ENCODE measurements around the gene FER1L5. TPM values are rescaled to one million over a fixed set of nuclear protein-coding genes. Genes with fewer than 3 reads are reported as not detected.

FER1L5 gene
- total RNA-seq, 1 donor from 2014 or later = 0.52 TPM

DNA sequence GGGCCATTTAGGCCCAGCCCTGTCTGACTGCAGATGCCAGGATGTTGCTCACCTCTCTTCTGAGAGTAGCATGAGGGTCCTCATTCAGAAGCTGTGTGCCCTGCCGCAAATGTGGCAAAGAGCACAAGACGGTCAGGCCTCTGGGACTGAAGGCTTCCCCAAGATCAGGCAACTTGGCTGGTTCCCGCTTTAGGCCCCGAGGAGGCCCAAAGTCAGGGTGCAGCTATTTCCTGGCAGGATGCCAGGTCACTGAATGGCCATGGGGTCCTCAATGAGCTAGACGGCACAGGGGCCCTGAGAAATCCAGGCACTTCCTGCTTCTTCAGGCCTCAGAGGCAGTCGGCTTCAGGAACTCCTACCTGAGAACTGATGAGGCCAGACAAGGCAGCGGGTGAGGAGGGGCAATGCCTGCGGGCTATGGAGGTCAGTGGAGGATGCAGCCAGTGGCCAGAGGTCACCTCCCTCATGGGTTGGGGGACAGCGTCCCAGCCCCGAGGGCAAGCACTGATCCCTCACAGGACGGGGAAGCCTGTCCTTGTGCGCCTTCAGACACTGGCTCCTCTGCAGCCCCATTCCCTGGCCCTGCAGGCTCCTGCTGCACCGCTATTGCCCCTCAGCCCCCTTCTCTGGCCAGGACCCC lies 52.4 kb downstream of the FER1L5 start:
- H3K4me3 ChIP-seq (ENCODE audit: low read length in 3 of 3) = no peak overlapping the region
- peaks cover 0 to 8% (median 0%) of the 10 kb centered on the region in 3 donors for H3K36me3 ChIP-seq (ENCODE audit: control insufficient read depth in 3 of 3, insufficient read depth in 3 of 3, low read length in 3 of 3)
- H3K27me3 ChIP-seq (ENCODE audit: control insufficient read depth in 3 of 3, insufficient read depth in 3 of 3, low read length in 3 of 3) = no peaks in the 10 kb centered on the region
- H3K27ac ChIP-seq (ENCODE audit: low read depth, low read length) = no peak overlapping the region
- H3K4me1 ChIP-seq (ENCODE audit: control insufficient read depth in 3 of 3, insufficient read depth in 3 of 3, low read length in 3 of 3) = no peaks in the 10 kb centered on the region
- no peak overlapping the region for H3K9ac ChIP-seq (ENCODE audit: low read depth in 1 of 3, low read length in 3 of 3)
- no peaks in the 10 kb centered on the region for H3K9me3 ChIP-seq (ENCODE audit: control insufficient read depth in 3 of 3, low read length in 3 of 3)

GRCh38 chr2:96695602-96696001 lies 53.0 kb downstream of the FER1L5 start:
- Histone ChIP-seq H3K27ac (ENCODE audit: low read depth, low read length) (no peak overlapping the region), H3K4me1 (ENCODE audit: control insufficient read depth in 3 of 3, insufficient read depth in 3 of 3, low read length in 3 of 3) (no peaks in the 10 kb centered on the region), H3K36me3 (ENCODE audit: control insufficient read depth in 3 of 3, insufficient read depth in 3 of 3, low read length in 3 of 3) (peaks cover 5 to 8% (median 5%) of the 10 kb centered on the region in 3 donors), H3K9ac (ENCODE audit: low read depth in 1 of 3, low read length in 3 of 3) (no peak overlapping the region), H3K27me3 (ENCODE audit: control insufficient read depth in 3 of 3, insufficient read depth in 3 of 3, low read length in 3 of 3) (no peaks in the 10 kb centered on the region), H3K9me3 (ENCODE audit: control insufficient read depth in 3 of 3, low read length in 3 of 3) (no peaks in the 10 kb centered on the region), H3K4me3 (ENCODE audit: low read length in 3 of 3) (no peak overlapping the region)

GRCh38 chr2:96697476-96697875 lies 54.9 kb downstream of the FER1L5 start:
- Histone ChIP-seq H3K9me3 (ENCODE audit: control insufficient read depth in 3 of 3, low read length in 3 of 3) (no peaks in the 10 kb centered on the region), H3K9ac (ENCODE audit: low read depth in 1 of 3, low read length in 3 of 3) (no peak overlapping the region), H3K4me1 (ENCODE audit: control insufficient read depth in 3 of 3, insufficient read depth in 3 of 3, low read length in 3 of 3) (no peaks in the 10 kb centered on the region), H3K27ac (ENCODE audit: low read depth, low read length) (no peak overlapping the region), H3K4me3 (ENCODE audit: low read length in 3 of 3) (no peak overlapping the region), H3K36me3 (ENCODE audit: control insufficient read depth in 3 of 3, insufficient read depth in 3 of 3, low read length in 3 of 3) (peaks cover 8 to 11% (median 8%) of the 10 kb centered on the region in 3 donors), H3K27me3 (ENCODE audit: control insufficient read depth in 3 of 3, insufficient read depth in 3 of 3, low read length in 3 of 3) (no peaks in the 10 kb centered on the region)

GRCh38 chr2:96698221-96698861 lies 55.8 kb downstream of the FER1L5 start:
- peaks cover 10 to 20% (median 15%) of the 10 kb centered on the region in 3 donors for H3K36me3 ChIP-seq (ENCODE audit: control insufficient read depth in 3 of 3, insufficient read depth in 3 of 3, low read length in 3 of 3)
- no peaks in the 10 kb centered on the region for H3K27me3 ChIP-seq (ENCODE audit: control insufficient read depth in 3 of 3, insufficient read depth in 3 of 3, low read length in 3 of 3)
- no peak overlapping the region for H3K4me3 ChIP-seq (ENCODE audit: low read length in 3 of 3)
- H3K27ac ChIP-seq (ENCODE audit: low read depth, low read length) = no peak overlapping the region
- H3K9ac ChIP-seq (ENCODE audit: low read depth in 1 of 3, low read length in 3 of 3) = no peak overlapping the region
- no peaks in the 10 kb centered on the region for H3K4me1 ChIP-seq (ENCODE audit: control insufficient read depth in 3 of 3, insufficient read depth in 3 of 3, low read length in 3 of 3)
- H3K9me3 ChIP-seq (ENCODE audit: control insufficient read depth in 3 of 3, low read length in 3 of 3) = no peaks in the 10 kb centered on the region

DNA sequence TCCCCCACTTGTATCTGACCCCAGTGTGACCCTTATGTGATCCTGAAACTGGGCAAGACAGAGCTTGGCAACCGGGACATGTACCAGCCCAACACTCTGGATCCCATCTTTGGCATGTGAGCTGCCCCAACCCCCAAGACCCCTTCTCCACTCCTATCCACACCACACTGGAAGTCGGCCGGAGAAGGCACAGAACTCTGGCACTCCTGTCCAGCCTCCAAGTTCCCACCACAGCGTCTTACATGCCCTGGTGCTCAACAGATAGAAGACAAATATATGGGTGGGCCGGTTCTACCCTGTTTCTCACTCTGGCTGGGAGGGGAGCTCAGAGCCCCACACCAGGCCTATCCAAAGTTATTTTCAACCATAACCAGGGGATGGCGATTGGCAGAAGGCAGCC lies 56.5 kb downstream of the FER1L5 start:
- no peaks in the 10 kb centered on the region for H3K27me3 ChIP-seq (ENCODE audit: control insufficient read depth in 3 of 3, insufficient read depth in 3 of 3, low read length in 3 of 3)
- no peaks in the 10 kb centered on the region for H3K4me1 ChIP-seq (ENCODE audit: control insufficient read depth in 3 of 3, insufficient read depth in 3 of 3, low read length in 3 of 3)
- no peak overlapping the region for H3K9ac ChIP-seq (ENCODE audit: low read depth in 1 of 3, low read length in 3 of 3)
- no peaks in the 10 kb centered on the region for H3K9me3 ChIP-seq (ENCODE audit: control insufficient read depth in 3 of 3, low read length in 3 of 3)
- no peak overlapping the region for H3K27ac ChIP-seq (ENCODE audit: low read depth, low read length)
- peaks cover 10 to 21% (median 16%) of the 10 kb centered on the region in 3 donors for H3K36me3 ChIP-seq (ENCODE audit: control insufficient read depth in 3 of 3, insufficient read depth in 3 of 3, low read length in 3 of 3)
- H3K4me3 ChIP-seq (ENCODE audit: low read length in 3 of 3) = no peak overlapping the region

DNA sequence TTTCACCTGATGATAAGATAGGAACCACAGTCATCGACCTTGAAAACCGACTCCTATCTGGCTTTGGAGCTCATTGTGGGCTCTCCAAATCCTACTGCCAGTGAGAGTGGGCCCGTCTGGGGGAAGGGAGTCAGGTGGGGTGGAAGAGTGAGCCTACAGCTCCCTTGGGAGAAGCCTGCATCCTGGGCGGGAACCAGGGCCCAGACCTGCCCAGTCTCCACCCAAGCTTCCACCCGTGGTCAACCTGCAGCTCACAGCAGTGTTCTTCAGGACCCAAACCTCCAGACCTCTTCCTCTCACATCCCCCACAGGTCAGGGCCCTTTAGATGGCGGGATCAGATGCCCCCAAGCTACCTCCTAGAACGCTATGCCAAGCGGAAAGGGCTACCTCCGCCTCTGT lies 57.1 kb downstream of the FER1L5 start:
- Histone ChIP-seq H3K27me3 (ENCODE audit: control insufficient read depth in 3 of 3, insufficient read depth in 3 of 3, low read length in 3 of 3) (no peaks in the 10 kb centered on the region), H3K27ac (ENCODE audit: low read depth, low read length) (no peak overlapping the region), H3K9ac (ENCODE audit: low read depth in 1 of 3, low read length in 3 of 3) (no peak overlapping the region), H3K4me3 (ENCODE audit: low read length in 3 of 3) (no peak overlapping the region), H3K4me1 (ENCODE audit: control insufficient read depth in 3 of 3, insufficient read depth in 3 of 3, low read length in 3 of 3) (no peaks in the 10 kb centered on the region), H3K36me3 (ENCODE audit: control insufficient read depth in 3 of 3, insufficient read depth in 3 of 3, low read length in 3 of 3) (peaks cover 10 to 26% (median 16%) of the 10 kb centered on the region in 3 donors), H3K9me3 (ENCODE audit: control insufficient read depth in 3 of 3, low read length in 3 of 3) (no peaks in the 10 kb centered on the region)

- H3K9ac ChIP-seq (ENCODE audit: low read depth in 1 of 3, low read length in 3 of 3) = no peak overlapping the region
- H3K9me3 ChIP-seq (ENCODE audit: control insufficient read depth in 3 of 3, low read length in 3 of 3) = no peaks in the 10 kb centered on the region
- H3K27ac ChIP-seq (ENCODE audit: low read depth, low read length) = no peak overlapping the region
- H3K4me3 ChIP-seq (ENCODE audit: low read length in 3 of 3) = no peak overlapping the region
- H3K4me1 ChIP-seq (ENCODE audit: control insufficient read depth in 3 of 3, insufficient read depth in 3 of 3, low read length in 3 of 3) = no peaks in the 10 kb centered on the region
- H3K36me3 ChIP-seq (ENCODE audit: control insufficient read depth in 3 of 3, insufficient read depth in 3 of 3, low read length in 3 of 3) = peaks cover 15 to 30% (median 21%) of the 10 kb centered on the region in 3 donors
- H3K27me3 ChIP-seq (ENCODE audit: control insufficient read depth in 3 of 3, insufficient read depth in 3 of 3, low read length in 3 of 3) = no peaks in the 10 kb centered on the region
These were observed 57.5 kb downstream of the FER1L5 start for GRCh38 chr2:96700086-96700485.

- H3K9ac ChIP-seq (ENCODE audit: low read depth in 1 of 3, low read length in 3 of 3) = no peak overlapping the region
- H3K4me3 ChIP-seq (ENCODE audit: low read length in 3 of 3) = no peak overlapping the region
- no peaks in the 10 kb centered on the region for H3K4me1 ChIP-seq (ENCODE audit: control insufficient read depth in 3 of 3, insufficient read depth in 3 of 3, low read length in 3 of 3)
- H3K9me3 ChIP-seq (ENCODE audit: control insufficient read depth in 3 of 3, low read length in 3 of 3) = no peaks in the 10 kb centered on the region
- H3K27me3 ChIP-seq (ENCODE audit: control insufficient read depth in 3 of 3, insufficient read depth in 3 of 3, low read length in 3 of 3) = no peaks in the 10 kb centered on the region
- no peak overlapping the region for H3K27ac ChIP-seq (ENCODE audit: low read depth, low read length)
- peaks cover 23 to 46% (median 31%) of the 10 kb centered on the region in 3 donors for H3K36me3 ChIP-seq (ENCODE audit: control insufficient read depth in 3 of 3, insufficient read depth in 3 of 3, low read length in 3 of 3)
These were observed 59.1 kb downstream of the FER1L5 start for GRCh38 chr2:96701636-96702035.

- Histone ChIP-seq H3K36me3 (ENCODE audit: control insufficient read depth in 3 of 3, insufficient read depth in 3 of 3, low read length in 3 of 3) (peaks cover 29 to 52% (median 37%) of the 10 kb centered on the region in 3 donors), H3K9ac (ENCODE audit: low read depth in 1 of 3, low read length in 3 of 3) (no peak overlapping the region), H3K9me3 (ENCODE audit: control insufficient read depth in 3 of 3, low read length in 3 of 3) (no peaks in the 10 kb centered on the region), H3K4me3 (ENCODE audit: low read length in 3 of 3) (no peak overlapping the region), H3K4me1 (ENCODE audit: control insufficient read depth in 3 of 3, insufficient read depth in 3 of 3, low read length in 3 of 3) (no peaks in the 10 kb centered on the region), H3K27me3 (ENCODE audit: control insufficient read depth in 3 of 3, insufficient read depth in 3 of 3, low read length in 3 of 3) (no peaks in the 10 kb centered on the region), H3K27ac (ENCODE audit: low read depth, low read length) (no peak overlapping the region)
These were observed 59.7 kb downstream of the FER1L5 start for GRCh38 chr2:96702098-96702785.
